GM21360 (cell line): ENCODE measurements around the gene NTRK2.
A peak's percentile ranks its signal among the peaks of the same experiment; 100 is the strongest.

Experiments
- ATAC-seq: cut with Tn5 transposase; IDR thresholded peaks from one replicate; pipeline ENCODE4 v1.9.1; 2021; ENCODE audit warnings: mild to moderate bottlenecking, moderate library complexity; ENCODE audit not compliant: unreplicated experiment

The NTRK2 gene

DNA sequence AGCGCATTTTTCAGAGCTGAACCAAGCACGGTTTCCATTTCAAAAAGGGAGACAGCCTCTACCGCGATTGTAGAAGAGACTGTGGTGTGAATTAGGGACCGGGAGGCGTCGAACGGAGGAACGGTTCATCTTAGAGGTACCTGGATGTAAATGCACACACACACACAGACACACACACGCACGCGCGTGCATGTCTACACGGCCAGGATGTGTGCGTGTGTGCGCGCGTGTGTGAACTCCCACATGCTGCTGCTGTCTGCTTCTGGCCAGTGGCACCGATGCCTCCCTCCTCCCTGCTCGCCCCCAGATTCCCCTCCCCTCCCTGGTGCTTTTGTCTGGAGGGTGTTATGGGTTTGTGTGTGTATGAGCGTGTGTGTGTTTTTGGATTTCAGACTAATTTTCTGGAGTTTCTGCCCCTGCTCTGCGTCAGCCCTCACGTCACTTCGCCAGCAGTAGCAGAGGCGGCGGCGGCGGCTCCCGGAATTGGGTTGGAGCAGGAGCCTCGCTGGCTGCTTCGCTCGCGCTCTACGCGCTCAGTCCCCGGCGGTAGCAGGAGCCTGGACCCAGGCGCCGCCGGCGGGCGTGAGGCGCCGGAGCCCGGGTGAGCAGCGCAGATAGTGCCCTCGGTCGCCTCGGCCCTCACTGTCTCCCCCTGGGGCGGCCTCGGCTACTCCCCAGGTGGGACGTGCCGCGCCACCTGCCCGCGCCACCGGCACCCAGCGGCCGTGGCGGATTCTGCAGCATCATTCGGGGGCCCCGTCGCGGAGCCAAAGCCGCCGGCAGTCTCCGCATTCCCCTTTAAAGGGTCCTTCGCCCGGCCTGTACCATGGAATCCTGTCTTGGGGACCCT is at the start of gene NTRK2:
NTRK2 (plus strand) TSS at position 442 of the 850 bp plus-strand sequence. CDS start 1,020 bp downstream, outside the sequence.
- no peak for ATAC-seq

DNA sequence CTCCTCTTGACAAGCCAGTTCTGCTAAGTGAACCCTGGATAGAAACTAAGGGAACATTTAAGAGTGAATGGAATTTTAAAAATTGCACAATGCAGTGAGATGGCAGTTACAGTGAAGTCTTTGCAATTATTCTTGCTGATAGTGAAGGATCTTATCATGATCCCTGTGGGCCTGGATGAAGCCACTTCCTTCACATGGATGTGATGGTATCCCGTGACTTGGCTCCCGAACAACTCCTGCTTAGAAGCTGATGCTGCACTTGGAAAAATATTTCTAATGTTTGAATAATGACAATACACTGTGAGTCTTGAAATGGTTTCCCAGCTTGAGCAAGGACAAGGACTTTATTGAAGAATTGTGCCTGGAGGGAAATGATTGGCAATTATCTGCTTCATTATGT is 49.2 kb upstream of the NTRK2 start:
- ATAC-seq = no peak

DNA sequence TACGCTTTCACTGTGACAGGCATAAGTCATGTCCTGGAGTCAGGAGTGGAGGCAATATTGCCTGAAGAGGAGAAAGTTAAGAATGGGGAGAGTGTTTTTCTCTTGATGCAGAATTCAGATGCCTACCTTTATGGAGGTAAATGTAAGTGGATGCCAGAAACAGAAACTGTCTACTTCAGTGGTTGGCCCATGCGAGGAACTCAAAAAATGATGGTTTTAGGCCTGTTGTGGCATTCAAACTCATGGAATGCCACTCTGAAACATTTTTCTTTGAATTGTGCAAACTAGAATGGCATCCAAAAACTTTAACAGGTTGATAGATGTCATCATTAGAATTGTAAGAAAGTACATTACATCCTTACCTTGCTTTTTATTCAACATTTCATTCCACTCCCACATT is 47.7 kb upstream of the NTRK2 start:
- ATAC-seq = no peak

DNA sequence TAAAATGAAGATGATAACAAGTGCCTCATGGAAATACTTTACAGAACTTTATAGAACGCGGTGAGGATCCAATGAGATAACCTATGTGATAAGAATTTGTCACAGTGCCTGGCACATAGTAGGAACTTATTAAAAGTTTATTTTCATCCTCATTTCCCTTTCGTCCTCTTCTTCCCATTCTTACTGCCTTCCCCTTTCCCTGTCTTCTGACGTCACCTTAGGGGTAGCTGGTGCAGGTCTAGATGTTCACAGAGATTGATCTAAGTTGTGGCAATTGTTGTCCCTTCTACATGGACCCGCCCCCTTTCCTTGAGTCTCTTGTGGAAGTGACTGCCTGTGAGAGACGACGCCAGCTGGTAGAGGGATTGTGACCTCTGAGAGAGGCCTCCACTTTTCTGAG is 46.5 kb upstream of the NTRK2 start:
- no peak for ATAC-seq

GRCh38 chr9:84636436-84636835 is 33.1 kb upstream of the NTRK2 start:
- no peak for ATAC-seq

DNA sequence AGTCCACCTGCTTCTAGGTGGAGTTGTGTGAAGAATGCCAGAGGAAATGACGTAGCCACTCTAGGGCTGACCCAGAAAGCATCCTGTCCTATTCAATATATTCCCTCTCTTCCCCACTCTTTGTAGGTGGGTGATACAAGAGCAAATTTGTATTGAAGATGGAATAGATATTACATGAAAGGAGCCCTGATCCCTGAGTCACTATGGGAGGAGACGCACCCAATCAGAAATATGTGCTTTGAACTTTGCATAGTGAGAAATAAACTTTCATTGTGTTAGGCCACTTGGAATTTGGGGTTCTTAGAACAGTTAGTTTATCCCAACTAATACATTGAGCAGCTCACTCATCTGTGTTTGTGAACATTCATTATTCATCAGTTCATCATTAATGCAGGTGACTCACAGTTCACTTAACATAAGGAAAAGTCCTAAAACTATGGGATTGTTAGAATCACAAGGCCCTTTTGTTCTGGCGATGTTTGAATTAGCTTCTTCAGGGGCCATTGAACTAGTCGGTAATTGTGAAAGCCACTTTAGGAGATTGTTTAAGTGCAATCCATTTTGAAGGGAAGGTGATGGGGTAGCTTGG is 26.9 kb upstream of the NTRK2 start:
- no peak for ATAC-seq

GRCh38 chr9:84647699-84648098 is 21.8 kb upstream of the NTRK2 start:
- no peak for ATAC-seq

DNA sequence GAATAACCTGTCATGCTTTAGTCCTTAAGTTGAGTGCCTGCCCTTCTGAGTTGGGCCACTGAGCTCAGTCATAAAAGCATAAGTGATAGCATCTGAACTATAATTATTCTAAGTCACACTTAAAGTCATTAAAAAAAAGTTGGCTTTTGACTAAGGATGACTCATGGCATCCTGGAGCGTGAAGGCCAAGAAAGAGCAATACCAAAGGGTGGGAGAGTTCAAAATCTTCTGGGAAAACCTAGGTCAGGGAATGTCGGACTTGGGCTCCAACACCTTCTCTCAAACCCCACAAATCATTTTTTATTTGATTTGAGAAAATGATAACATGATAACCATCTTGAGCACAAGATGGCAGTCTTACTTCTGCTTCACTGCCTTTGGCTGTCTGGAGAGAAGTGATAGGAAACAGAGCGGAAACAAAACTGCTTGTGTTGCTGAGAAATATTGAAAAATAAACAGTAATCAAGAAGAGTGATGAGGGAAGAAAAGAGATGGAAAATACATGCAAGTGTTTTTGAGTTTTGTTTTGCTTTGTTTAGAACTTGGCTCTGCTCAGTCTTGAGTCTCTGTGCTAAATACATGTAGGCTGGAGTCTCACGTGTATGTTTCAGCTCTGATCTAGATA is 16.9 kb upstream of the NTRK2 start:
- no peak for ATAC-seq

GRCh38 chr9:84655447-84655846 is 14.1 kb upstream of the NTRK2 start:
- no peak for ATAC-seq

DNA sequence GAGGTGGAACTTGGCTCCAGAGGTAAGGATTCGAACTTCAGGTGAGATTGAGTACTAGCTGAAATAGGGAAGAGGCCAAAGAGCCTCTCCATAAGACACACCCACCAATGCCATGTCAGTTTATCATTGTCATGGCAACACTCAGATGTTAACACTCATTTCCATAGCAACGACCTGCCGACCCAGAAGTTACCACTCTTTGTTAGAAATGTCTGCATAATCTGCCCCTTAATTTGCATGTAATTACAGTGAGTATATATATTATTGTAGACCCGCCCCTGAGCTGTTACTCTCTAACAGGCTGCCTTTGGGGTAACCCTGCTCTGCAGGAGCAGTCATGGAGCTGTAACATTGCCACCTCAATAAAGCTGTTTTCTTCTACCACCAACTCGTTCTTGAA is 10.2 kb upstream of the NTRK2 start:
- ATAC-seq = no peak

- ATAC-seq = no peak
Observed at GRCh38 chr9:84659773-84660172, 9.8 kb upstream of the NTRK2 start.

GRCh38 chr9:84667571-84668195 is 1.8 kb upstream of the NTRK2 start:
- ATAC-seq = no peak

GRCh38 chr9:84668196-84669012 is 1.1 kb upstream of the NTRK2 start:
- peak; percentile 64 for ATAC-seq

DNA sequence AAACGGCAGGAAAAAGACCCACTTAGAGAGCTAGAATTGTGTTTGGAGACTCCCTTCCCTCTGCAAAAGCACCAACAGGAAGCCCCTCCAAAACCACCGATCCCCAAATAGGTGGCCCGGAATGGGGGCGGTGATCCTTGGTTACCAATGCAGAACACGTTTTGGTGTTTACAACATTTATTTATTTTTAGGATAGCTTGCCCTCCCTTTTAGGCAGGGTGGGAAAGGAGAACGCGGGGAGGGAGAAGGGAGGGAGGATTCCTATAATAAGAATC is 579 bp upstream of the NTRK2 start:
- no peak for ATAC-seq

DNA sequence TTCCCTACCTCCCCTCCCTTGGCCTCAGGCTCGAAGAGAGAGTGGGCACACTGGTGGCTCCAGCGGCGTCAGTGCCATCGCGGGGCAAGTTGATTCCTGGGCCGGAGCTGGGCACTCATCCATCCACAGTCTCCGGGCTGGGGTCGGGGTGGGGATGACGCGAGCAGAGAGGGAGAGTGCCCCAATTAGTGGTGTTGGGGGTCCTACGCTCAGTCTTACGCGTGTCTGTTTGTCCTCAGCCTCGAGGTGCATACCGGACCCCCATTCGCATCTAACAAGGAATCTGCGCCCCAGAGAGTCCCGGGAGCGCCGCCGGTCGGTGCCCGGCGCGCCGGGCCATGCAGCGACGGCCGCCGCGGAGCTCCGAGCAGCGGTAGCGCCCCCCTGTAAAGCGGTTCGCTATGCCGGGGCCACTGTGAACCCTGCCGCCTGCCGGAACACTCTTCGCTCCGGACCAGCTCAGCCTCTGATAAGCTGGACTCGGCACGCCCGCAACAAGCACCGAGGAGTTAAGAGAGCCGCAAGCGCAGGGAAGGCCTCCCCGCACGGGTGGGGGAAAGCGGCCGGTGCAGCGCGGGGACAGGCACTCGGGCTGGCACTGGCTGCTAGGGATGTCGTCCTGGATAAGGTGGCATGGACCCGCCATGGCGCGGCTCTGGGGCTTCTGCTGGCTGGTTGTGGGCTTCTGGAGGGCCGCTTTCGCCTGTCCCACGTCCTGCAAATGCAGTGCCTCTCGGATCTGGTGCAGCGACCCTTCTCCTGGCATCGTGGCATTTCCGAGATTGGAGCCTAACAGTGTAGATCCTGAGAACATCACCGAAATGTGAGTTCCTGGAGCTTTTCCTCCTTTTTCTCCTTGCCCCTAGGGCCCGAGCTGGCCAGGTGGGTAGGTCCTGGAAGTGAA is 861 bp downstream of the NTRK2 start:
- no peak for ATAC-seq

DNA sequence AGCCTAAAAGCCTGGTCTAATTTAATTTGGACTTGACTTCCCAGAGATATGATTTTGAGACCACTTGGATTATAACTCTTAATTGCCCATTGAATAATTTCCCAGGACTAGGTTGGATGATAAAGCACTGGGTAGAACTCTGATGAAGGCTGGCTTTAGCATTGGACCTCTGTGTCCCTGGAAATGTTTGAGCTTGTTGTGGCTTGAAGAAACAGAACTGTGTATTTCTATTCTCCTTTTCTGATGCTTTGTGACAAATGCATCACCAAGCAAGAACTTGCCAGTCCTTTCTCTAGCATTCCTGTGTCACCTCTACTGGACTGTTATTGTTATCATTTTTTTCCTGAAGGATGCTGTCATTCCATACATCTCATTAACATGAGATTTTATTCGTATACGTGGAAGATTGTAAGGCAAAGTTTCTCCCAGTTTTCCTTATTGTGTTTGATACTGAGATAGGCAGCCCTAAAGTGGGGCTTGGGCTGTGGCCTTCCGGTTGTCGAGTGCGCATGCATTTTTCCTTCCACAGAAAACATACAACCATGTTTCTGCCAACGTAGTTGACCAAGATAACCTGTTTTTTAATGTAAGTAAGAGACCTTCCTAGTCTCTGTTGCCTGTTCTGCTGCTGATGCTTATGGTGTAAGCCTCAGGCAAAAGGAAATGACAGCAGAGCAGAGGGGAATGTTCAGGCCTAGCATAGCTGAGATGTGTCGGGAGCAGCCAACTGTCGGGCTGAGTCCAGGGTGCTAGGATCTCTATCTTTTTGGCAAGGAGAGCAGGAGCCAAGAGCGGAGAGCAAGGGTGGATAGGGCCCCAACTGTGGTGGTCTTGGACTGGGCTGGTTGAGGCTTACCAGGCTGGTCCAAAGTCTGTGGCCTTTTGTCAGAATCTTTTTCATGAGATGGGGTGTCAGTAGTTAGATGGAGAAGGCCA is 2.3 kb downstream of the NTRK2 start:
- no peak for ATAC-seq

GRCh38 chr9:84673806-84674205 is 4.3 kb downstream of the NTRK2 start:
- no peak for ATAC-seq

DNA sequence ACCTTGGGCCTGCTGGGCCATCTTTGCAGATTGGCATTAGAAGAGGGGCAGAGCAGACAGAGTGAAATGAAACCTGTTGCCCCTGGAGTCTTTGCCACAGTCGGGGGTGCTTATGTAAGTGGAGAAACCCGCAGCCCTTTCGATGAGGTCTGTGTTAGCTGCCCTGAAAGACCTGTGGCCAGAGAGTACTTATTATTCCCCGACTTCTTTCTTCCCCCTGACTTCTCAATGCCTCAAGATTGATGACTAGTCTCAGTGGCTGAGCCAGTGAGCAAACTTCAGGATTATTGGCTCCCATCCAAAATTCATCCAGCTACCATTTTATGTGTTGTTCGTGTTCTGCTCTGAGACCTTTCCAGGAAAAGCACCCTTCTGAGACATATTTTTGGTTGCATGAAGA is 7.6 kb downstream of the NTRK2 start:
- ATAC-seq = no peak

DNA sequence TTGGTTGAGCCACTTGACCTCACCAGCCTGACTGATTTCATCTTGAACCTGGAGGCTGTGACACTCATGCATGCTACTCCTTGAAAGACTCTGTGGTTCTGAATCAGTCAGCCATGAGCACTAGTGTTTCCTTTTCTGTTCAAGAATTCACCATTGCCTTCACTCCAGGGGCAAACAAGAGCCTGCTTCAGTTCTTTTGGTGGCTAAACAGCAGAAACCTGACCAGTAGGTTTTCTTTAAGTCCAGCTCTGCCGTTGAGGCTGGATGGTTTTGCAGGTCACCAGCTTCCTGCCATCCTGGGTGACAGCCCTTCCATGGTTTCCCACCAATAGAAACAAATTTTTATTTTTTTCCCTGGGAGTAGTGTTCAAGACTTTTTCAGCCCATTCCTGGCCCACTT is 10.0 kb downstream of the NTRK2 start:
- no peak for ATAC-seq
